NK-92 treated with Interleukin-12 subunit alpha and Interleukin-12 subunit beta, amount 100 ng/mL, for 24 hours (cell line): ENCODE data around the gene INPP5A.
"Not testable (repeated sequence)": the region's sequence is repeated elsewhere in the genome, so short reads cannot be mapped to it uniquely, and the experiment has no call there.

Experiments
- DNase-seq: peaks from one replicate; lab custom pipeline; 2025; lab: John Stamatoyannopoulos, UW

INPP5A gene

GRCh38 chr10:132548869-132549268 is 11.3 kb downstream of the INPP5A start:
- DNase-seq, result no peak

- no peak for DNase-seq
Observed at GRCh38 chr10:132549371-132549770, 11.8 kb downstream of the INPP5A start.

- no peak for DNase-seq
Observed at GRCh38 chr10:132550366-132551092, 12.9 kb downstream of the INPP5A start.

- DNase-seq, result peak; percentile 64
Observed at GRCh38 chr10:132551093-132551807, 13.7 kb downstream of the INPP5A start.

GRCh38 chr10:132551808-132552130 is 14.2 kb downstream of the INPP5A start:
- DNase-seq, result no peak

GRCh38 chr10:132552635-132553034 is 15.0 kb downstream of the INPP5A start:
- not testable (repeated sequence) for DNase-seq

GRCh38 chr10:132553568-132553967 is 16.0 kb downstream of the INPP5A start:
- not testable (repeated sequence) for DNase-seq

GRCh38 chr10:132554053-132554990 is 16.7 kb downstream of the INPP5A start:
- DNase-seq, result no peak

GRCh38 chr10:132554991-132555647 is 17.5 kb downstream of the INPP5A start:
- no peak for DNase-seq

GRCh38 chr10:132555648-132556575 is 18.3 kb downstream of the INPP5A start:
- DNase-seq, result no peak

GRCh38 chr10:132556994-132557441 is 19.4 kb downstream of the INPP5A start:
- DNase-seq, result no peak

- no peak for DNase-seq
Observed at GRCh38 chr10:132557696-132558515, 20.3 kb downstream of the INPP5A start.

GRCh38 chr10:132558516-132559413 is 21.2 kb downstream of the INPP5A start:
- no peak for DNase-seq

GRCh38 chr10:132559538-132559937 is 22.0 kb downstream of the INPP5A start:
- DNase-seq, result no peak

GRCh38 chr10:132560241-132560731 is 22.7 kb downstream of the INPP5A start:
- no peak for DNase-seq

GRCh38 chr10:132562177-132562915 is 24.8 kb downstream of the INPP5A start:
- DNase-seq, result no peak

GRCh38 chr10:132562916-132563456 is 25.4 kb downstream of the INPP5A start:
- DNase-seq, result no peak
